ENCODE results near the gene SLC5A1. TPM values are rescaled to one million over a fixed set of nuclear protein-coding genes. Genes with fewer than 3 reads are reported as not detected.
A peak's percentile ranks its signal among the peaks of the same experiment; 100 is the strongest.

Gene SLC5A1
- total and polyA plus RNA-seq, 9 of the 15 experiments (the other 6 are each of a cell fraction or from before 2014, with no cell fraction given), result not detected

DNA sequence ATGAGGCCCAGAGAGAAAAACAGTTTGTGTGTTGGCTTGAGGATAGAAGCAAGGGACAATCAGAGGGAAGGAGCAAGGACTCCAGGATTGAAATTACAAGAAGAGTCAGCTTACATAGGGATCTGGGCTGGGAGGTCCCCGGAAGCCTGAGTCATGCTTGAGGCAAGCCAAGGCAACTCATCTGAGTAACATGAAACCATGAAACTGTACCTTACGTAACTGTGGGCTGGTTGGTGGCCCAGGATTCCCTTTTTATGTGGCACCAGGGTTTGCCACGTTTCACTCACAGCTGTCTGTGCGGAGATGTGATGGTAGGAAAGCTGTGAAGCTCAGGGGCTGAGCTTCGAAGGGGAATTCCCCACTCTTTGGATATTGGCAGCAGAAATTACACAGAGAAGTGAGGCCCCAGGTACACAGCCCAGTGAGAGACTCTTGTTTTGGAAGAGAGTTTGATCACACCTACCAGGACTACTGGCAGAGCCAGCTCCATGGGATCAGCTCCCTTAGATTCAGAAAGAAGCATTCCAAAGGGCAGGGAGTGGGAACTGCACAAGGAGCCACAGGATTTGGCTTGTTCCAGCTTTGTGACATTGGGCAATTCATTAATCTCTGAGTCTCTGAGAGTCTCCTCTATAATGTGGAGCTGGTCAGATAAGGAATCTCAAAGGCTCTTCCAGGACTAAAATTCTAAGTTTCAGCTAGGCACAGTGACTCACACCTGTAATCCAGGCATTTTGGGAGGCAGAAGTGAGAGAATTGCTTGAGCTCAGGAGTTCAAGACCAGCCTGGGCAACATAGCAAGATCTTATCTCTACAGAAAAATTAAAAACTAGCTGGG lies 7.8 kb downstream of the SLC5A1 start (continued):
- peak; percentile 69; the same call in 1 of the 2 replicates for TF ChIP-seq BACH1 (tag; IDR thresholded peaks at IDR 0.05)
- no peak for TF ChIP-seq RBM34 (IDR thresholded peaks at IDR 0.05; ENCODE audit: borderline replicate concordance, insufficient read depth, low read length)
- TF ChIP-seq NONO (IDR thresholded peaks at IDR 0.05; ENCODE audit: low read depth in 2 of 2, low read length in 1 of 2), result no peak
- no peak for TF ChIP-seq ZKSCAN1 (IDR thresholded peaks at IDR 0.05; ENCODE audit: low read depth, low read length)
- TF ChIP-seq PHF8 (IDR thresholded peaks at IDR 0.05; ENCODE audit: borderline replicate concordance, low read length), result no peak
- TF ChIP-seq HDGF (IDR thresholded peaks at IDR 0.05), result no peak
- TF ChIP-seq ATF7 (IDR thresholded peaks at IDR 0.05), result peak; percentile 66; the same call in 1 of the 2 replicates
- no peak for TF ChIP-seq HSF4 (CRISPR knock-in tag; IDR thresholded peaks at IDR 0.05; ENCODE audit: borderline replicate concordance)
- no peak for TF ChIP-seq STAT6 (CRISPR knock-in tag; IDR thresholded peaks at IDR 0.05)
- no peak for TF ChIP-seq MEF2A (IDR thresholded peaks at IDR 0.05; ENCODE audit: control insufficient read depth, low read depth, low read length)
- no peak for TF ChIP-seq ID3 (CRISPR knock-in tag; IDR thresholded peaks at IDR 0.05)
- TF ChIP-seq ID3 (tag; IDR thresholded peaks at IDR 0.05), result no peak
- no peak for TF ChIP-seq RBBP5 (IDR thresholded peaks at IDR 0.05; ENCODE audit: borderline replicate concordance, insufficient read depth, low read length, poor library complexity, severe bottlenecking)
- no peak for TF ChIP-seq ZNF140 (CRISPR knock-in tag; IDR thresholded peaks at IDR 0.05)
- TF ChIP-seq ELF1 (tag; IDR thresholded peaks at IDR 0.05), result no peak
- peak; percentile 74 for TF ChIP-seq L3MBTL2 (IDR thresholded peaks at IDR 0.05)
- no peak for TF ChIP-seq TAF7 (tag; IDR thresholded peaks at IDR 0.05)
- TF ChIP-seq ZNF41 (CRISPR knock-in tag; conservative IDR thresholded peaks at IDR 0.05), result no peak
- no peak for TF ChIP-seq PKNOX1 (IDR thresholded peaks at IDR 0.05)
- TF ChIP-seq MAFK (IDR thresholded peaks at IDR 0.05; ENCODE audit: low read length), result peak; percentile 67
- no peak for TF ChIP-seq ZNF384 (IDR thresholded peaks at IDR 0.05; ENCODE audit: low read depth, low read length)
- TF ChIP-seq SMAD3 (CRISPR knock-in tag; conservative IDR thresholded peaks at IDR 0.05), result no peak
- no peak for TF ChIP-seq CBFA2T2 (conservative IDR thresholded peaks at IDR 0.05)
- no peak for TF ChIP-seq ZFP30 (CRISPR knock-in tag; IDR thresholded peaks at IDR 0.05; ENCODE audit: borderline replicate concordance)

Measured in K562 (cell line).